ENCODE measurements around the gene SOX14. TPM values are rescaled to one million over a fixed set of nuclear protein-coding genes. Genes with fewer than 3 reads are reported as not detected.

The SOX14 gene
- total and polyA plus RNA-seq, 2 donors (not counting 1 experiment from before 2014, with no cell fraction given), result not detected

GRCh38 chr3:137762674-137763593, 1.2 kb upstream of the SOX14 start:
- Histone ChIP-seq H2AFZ (ENCODE audit: insufficient read depth, low read depth, low read length, poor library complexity, severe bottlenecking) (no peak overlapping the region), H3K4me1 (ENCODE audit: control insufficient read depth in 2 of 2, insufficient read depth in 2 of 2, low read length in 2 of 2) (no peaks in the 10 kb centered on the region), H3K36me3 (replicated peaks in 1 of 2; ENCODE audit: control extremely low read depth in 1 of 2, control insufficient read depth in 1 of 2, extremely low read depth in 1 of 2, insufficient read depth in 2 of 2, low read length in 1 of 2) (no peaks in the 10 kb centered on the region), H3K9me3 (ENCODE audit: control extremely low read depth in 1 of 3, control insufficient read depth in 2 of 3, insufficient read depth in 1 of 3, low read length in 2 of 3) (peaks cover 0 to 45% (median 0%) of the 10 kb centered on the region in 3 donors), H3K4me2 (replicated peaks; ENCODE audit: low read depth, low read length, poor library complexity, severe bottlenecking) (no peak overlapping the region), H4K20me1 (ENCODE audit: control insufficient read depth, insufficient read depth, low read length, poor library complexity, severe bottlenecking) (no peaks in the 10 kb centered on the region), H3K27ac (ENCODE audit: low read length in 2 of 2) (no peak overlapping the region), H3K4me3 (ENCODE audit: control extremely low read depth in 1 of 5, extremely low read depth in 1 of 5, insufficient read depth in 1 of 5, low read depth in 2 of 5, low read length in 4 of 5) (no peak overlapping the region), H3K9ac (ENCODE audit: low read length) (no peak overlapping the region), H3K27me3 (replicated peaks in 1 of 4; ENCODE audit: control extremely low read depth in 1 of 4, control insufficient read depth in 3 of 4, insufficient read depth in 4 of 4, low read length in 3 of 4) (peaks cover 0 to 59% (median 23%) of the 10 kb centered on the region in 4 experiments), H3K79me2 (ENCODE audit: control insufficient read depth, insufficient read depth, low read length) (no peaks in the 10 kb centered on the region)
- ChIA-PET CTCF (no interaction called here), POLR2A (no interaction called here)
- DNase-seq, result no peak
- TF ChIP-seq CTCF (IDR thresholded peaks at IDR 0.05) (no peak), EZH2 (IDR thresholded peaks at IDR 0.05; ENCODE audit: borderline replicate concordance, insufficient read depth, low read depth, low read length, poor library complexity, severe bottlenecking) (no peak)
- no peak for ATAC-seq (ENCODE audit: low read depth)
- Mint-ChIP-seq H3K27ac (no peak overlapping the region), H3K4me1 (peaks cover 1% of the 10 kb centered on the region), H3K27me3 (peaks cover 73% of the 10 kb centered on the region), H3K9me3 (ENCODE audit: insufficient read depth) (peaks cover 2% of the 10 kb centered on the region), H3K4me3 (no peak overlapping the region)
- 9% methylated on average over 26 of the region's 34 CpGs for WGBS (ENCODE audit: insufficient coverage)
- intact Hi-C loops (cut with micrococcal nuclease), result no loop called here

- H4K20me1 ChIP-seq (ENCODE audit: control insufficient read depth, insufficient read depth, low read length, poor library complexity, severe bottlenecking), result no peaks in the 10 kb centered on the region
- H3K79me2 ChIP-seq (ENCODE audit: control insufficient read depth, insufficient read depth, low read length), result no peaks in the 10 kb centered on the region
- H3K4me3 Mint-ChIP-seq, result no peak overlapping the region
- H3K4me2 ChIP-seq (replicated peaks; ENCODE audit: low read depth, low read length, poor library complexity, severe bottlenecking), result no peak overlapping the region
- no peak overlapping the region for H2AFZ ChIP-seq (ENCODE audit: insufficient read depth, low read depth, low read length, poor library complexity, severe bottlenecking)
- CTCF ChIA-PET, result no interaction called here
- peaks cover 0 to 66% (median 24%) of the 10 kb centered on the region in 4 experiments for H3K27me3 ChIP-seq (replicated peaks in 1 of 4; ENCODE audit: control extremely low read depth in 1 of 4, control insufficient read depth in 3 of 4, insufficient read depth in 4 of 4, low read length in 3 of 4)
- H3K4me3 ChIP-seq (ENCODE audit: control extremely low read depth in 1 of 5, extremely low read depth in 1 of 5, insufficient read depth in 1 of 5, low read depth in 2 of 5, low read length in 4 of 5), result no peak overlapping the region
- DNase-seq, result no peak
- TF ChIP-seq CTCF (IDR thresholded peaks at IDR 0.05) (no peak), EZH2 (IDR thresholded peaks at IDR 0.05; ENCODE audit: borderline replicate concordance, insufficient read depth, low read depth, low read length, poor library complexity, severe bottlenecking) (no peak)
- no peaks in the 10 kb centered on the region for H3K36me3 ChIP-seq (replicated peaks in 1 of 2; ENCODE audit: control extremely low read depth in 1 of 2, control insufficient read depth in 1 of 2, extremely low read depth in 1 of 2, insufficient read depth in 2 of 2, low read length in 1 of 2)
- no peak overlapping the region for H3K27ac ChIP-seq (ENCODE audit: low read length in 2 of 2)
- peaks cover 71% of the 10 kb centered on the region for H3K27me3 Mint-ChIP-seq
- POLR2A ChIA-PET, result no interaction called here
- peaks cover 1% of the 10 kb centered on the region for H3K4me1 Mint-ChIP-seq
- WGBS (ENCODE audit: insufficient coverage), result 5% methylated on average over 12 of the region's 18 CpGs
- H3K9me3 ChIP-seq (ENCODE audit: control extremely low read depth in 1 of 3, control insufficient read depth in 2 of 3, insufficient read depth in 1 of 3, low read length in 2 of 3), result peaks cover 0 to 52% (median 0%) of the 10 kb centered on the region in 3 donors
- H3K4me1 ChIP-seq (ENCODE audit: control insufficient read depth in 2 of 2, insufficient read depth in 2 of 2, low read length in 2 of 2), result no peaks in the 10 kb centered on the region
- intact Hi-C loops (cut with micrococcal nuclease), result no loop called here
- ATAC-seq (ENCODE audit: low read depth), result no peak
- no peaks in the 10 kb centered on the region for H3K9me3 Mint-ChIP-seq (ENCODE audit: insufficient read depth)
- H3K27ac Mint-ChIP-seq, result no peak overlapping the region
- H3K9ac ChIP-seq (ENCODE audit: low read length), result no peak overlapping the region
These were observed 549 bp upstream of the SOX14 start for GRCh38 chr3:137763594-137763938.
